VCaP (cell line): ENCODE measurements around the gene TERT.
A peak's percentile ranks its signal among the peaks of the same experiment; 100 is the strongest.
"Not testable (repeated sequence)": the region's sequence is repeated elsewhere in the genome, so short reads cannot be mapped to it uniquely, and the experiment has no call there.

ENCODE experiments used
- H3K27ac ChIP-seq: fragments of 450-650 bp; 2 replicates; pipeline ENCODE4 v1.5.1; 2017
- CTCF ChIP-seq: fragments of 450-650 bp; conservative IDR thresholded peaks from 2 replicates; pipeline ENCODE4 v1.5.1; 2017; ENCODE audit warnings: mild to moderate bottlenecking, moderate library complexity

The TERT gene

GRCh38 chr5:1294835-1295649 is at the start of gene TERT:
Gene TERT, minus strand, starts transcription at chr5:1295068. Its CDS starts 79 bp downstream, at chr5:1294989.
- TF ChIP-seq CTCF = no peak
- H3K27ac ChIP-seq = no peak within 1 kb of the TSS

GRCh38 chr5:1343931-1344901 is 49.3 kb upstream of the TERT start:
- TF ChIP-seq CTCF = no peak
- H3K27ac ChIP-seq = peak overlapping the region; percentile 79

GRCh38 chr5:1343315-1343751 is 48.5 kb upstream of the TERT start:
- peak overlapping the region; percentile 79; the same call in 1 of the 2 replicates for H3K27ac ChIP-seq
- no peak for TF ChIP-seq CTCF

- H3K27ac ChIP-seq = not testable (repeated sequence)
Observed at GRCh38 chr5:1342711-1343110, 47.8 kb upstream of the TERT start.

- TF ChIP-seq CTCF = no peak
- H3K27ac ChIP-seq = no peak overlapping the region
Observed at GRCh38 chr5:1342268-1342667, 47.4 kb upstream of the TERT start.

GRCh38 chr5:1341863-1342262 is 47.0 kb upstream of the TERT start:
- H3K27ac ChIP-seq = no peak overlapping the region
- TF ChIP-seq CTCF = no peak

- not testable (repeated sequence) for H3K27ac ChIP-seq
Observed at GRCh38 chr5:1339818-1340210, 44.9 kb upstream of the TERT start.

GRCh38 chr5:1339139-1339817 is 44.4 kb upstream of the TERT start:
- not testable (repeated sequence) for H3K27ac ChIP-seq
